ENCODE measurements around the gene LMNA.

DNA sequence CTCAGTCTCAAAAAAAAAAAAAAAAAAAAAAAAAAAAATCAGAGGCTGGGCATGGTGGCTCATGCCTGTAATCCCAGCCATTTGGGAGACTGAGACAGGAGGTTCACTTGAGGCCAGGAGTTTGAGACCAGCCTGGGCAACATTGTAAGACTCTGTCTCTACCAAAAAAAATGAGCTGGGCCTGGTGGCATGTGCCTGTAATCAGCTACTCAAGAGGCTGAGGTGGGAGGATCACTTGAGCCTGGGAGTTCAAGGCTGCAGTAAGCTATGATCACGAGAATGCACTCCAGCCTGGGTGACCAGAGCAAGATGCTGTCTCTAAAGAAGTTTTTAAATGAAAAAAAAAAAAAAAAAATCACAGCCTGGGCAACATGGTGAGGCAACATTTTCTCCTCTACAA lies 49.2 kb downstream of the LMNA start:
- TF ChIP-seq, protein P1, sequence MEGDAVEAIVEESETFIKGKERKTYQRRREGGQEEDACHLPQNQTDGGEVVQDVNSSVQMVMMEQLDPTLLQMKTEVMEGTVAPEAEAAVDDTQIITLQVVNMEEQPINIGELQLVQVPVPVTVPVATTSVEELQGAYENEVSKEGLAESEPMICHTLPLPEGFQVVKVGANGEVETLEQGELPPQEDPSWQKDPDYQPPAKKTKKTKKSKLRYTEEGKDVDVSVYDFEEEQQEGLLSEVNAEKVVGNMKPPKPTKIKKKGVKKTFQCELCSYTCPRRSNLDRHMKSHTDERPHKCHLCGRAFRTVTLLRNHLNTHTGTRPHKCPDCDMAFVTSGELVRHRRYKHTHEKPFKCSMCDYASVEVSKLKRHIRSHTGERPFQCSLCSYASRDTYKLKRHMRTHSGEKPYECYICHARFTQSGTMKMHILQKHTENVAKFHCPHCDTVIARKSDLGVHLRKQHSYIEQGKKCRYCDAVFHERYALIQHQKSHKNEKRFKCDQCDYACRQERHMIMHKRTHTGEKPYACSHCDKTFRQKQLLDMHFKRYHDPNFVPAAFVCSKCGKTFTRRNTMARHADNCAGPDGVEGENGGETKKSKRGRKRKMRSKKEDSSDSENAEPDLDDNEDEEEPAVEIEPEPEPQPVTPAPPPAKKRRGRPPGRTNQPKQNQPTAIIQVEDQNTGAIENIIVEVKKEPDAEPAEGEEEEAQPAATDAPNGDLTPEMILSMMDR (conservative IDR thresholded peaks at IDR 0.05) = no peak
- TF ChIP-seq ZFX (IDR thresholded peaks at IDR 0.05) = no peak

Data from C4-2B (cell line).